GM10847 (cell line): ENCODE measurements around the gene SCAANT1.

Experiments used
- POLR2A ChIP-seq: IDR thresholded peaks from 2 replicates; pipeline ENCODE4 v1.6.1; 2011; ENCODE audit not compliant: insufficient read length; ENCODE audit errors: extremely low read depth

The SCAANT1 gene

DNA sequence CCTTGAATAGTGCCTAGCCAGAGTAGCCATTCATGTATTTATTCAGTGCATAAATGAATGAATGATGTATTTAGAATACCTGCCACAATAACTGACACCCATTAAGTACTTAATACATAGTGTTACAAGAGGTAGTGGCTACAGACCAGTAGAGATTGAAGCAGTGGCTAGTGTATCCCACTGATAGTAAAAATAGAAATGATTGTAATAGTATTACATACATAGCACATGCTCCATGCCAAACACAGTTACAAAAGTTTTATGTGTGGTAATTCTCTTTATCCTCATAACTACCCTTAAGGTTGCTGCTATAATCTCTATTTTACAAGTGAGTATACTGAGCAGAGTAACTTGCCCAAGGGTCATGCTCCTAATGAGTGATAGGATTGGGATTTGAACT lies 30.3 kb upstream of the SCAANT1 start:
- TF ChIP-seq POLR2A: no peak

DNA sequence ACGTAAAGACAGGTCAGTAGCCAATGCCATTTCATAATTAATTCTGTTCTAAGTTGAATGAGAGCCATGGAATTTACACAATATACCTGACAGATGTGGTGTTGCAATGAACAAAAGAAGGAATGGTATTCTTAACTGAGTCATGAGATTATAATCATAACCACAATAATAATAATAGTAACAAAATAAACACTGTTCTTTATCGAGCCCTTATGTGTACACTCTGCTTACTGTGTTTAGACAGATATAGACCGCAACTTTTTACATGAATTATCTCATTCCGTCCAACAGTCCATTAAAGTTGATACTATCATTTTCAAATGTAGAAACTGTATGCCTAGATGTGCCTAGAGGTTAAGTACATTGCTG lies 28.2 kb upstream of the SCAANT1 start:
- no peak for TF ChIP-seq POLR2A

- no peak for TF ChIP-seq POLR2A
Observed at GRCh38 chr3:63937661-63938651, 25.8 kb upstream of the SCAANT1 start.

DNA sequence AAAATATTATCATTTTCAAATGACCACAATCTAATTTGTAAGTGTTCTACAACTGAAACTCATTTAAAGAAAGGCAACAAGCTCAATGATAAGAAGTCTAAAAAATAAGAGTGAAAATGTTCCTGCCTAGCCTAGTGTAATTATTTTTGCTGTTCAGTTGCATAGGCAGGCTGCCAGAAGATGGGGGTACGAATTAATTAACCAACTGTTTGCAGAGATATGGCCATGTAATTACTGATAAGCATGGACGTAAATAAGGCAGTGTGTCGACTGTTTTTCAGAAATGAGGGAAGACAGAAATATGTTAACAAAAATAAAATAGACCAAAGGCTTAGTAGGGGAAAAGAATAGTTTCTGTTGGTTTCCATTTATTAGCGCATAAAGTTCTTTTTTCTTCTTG lies 24.7 kb upstream of the SCAANT1 start:
- TF ChIP-seq POLR2A: no peak

DNA sequence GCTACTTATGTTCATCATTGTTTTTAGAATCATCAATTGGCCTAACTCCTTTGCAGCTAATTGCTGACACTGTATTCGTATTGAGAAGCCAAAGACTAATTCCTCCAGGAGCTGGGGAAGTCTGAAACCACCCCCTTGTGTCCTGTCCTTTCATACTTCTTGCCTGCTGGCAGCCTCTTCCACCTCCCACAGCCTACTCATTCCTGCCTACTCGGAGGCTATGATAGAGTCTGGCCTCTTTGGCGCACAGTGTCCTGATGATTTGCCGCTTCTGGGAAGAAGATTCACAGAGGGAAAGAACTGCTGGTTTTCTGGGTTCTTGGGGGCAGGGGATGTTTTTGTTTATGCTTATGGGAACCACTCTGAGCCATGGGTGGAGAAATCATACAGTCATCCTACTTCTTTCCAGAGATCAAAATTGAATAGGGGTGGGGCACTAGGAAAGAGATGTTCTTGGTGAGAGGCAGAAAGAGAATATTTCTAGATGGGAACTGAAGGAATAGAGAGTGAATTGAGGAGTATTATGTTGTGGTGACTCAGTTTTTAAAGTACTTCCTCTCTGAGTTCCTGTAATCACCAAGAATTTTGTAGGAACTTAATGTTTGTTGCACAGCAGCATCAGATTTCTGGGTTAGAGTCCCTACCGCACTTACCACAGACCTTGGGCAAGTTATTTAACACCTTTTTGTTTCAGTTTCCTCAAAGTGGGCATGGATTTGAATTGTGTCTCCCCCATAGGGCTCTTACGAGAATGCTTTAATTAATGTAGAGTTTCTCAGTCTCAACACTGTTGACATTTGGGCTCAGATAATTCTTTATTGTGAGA lies 22.1 kb upstream of the SCAANT1 start:
- TF ChIP-seq POLR2A: no peak

DNA sequence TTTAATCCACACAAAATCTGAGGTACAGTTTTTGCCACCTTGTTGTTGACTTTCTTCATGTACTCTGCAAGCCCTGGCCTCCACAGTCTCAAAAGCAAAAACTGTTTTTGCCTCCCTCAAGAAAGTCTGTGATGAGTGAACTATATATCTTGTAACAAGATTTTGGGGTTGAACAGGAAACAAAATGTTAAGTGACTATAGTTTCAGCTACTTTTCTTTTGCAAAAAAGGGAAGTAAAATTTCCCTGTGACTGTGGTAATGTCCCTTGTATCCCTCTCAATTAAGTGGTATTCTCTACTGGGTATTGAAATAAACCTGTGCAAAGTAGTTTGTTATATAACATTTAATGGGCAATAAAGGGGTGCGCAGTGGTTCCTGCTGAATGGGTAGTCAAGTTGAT lies 21.3 kb upstream of the SCAANT1 start:
- no peak for TF ChIP-seq POLR2A

- no peak for TF ChIP-seq POLR2A
Observed at GRCh38 chr3:63932509-63933212, 20.5 kb upstream of the SCAANT1 start.

- TF ChIP-seq POLR2A: no peak
Observed at GRCh38 chr3:63931290-63931689, 19.1 kb upstream of the SCAANT1 start.

- TF ChIP-seq POLR2A: no peak
Observed at GRCh38 chr3:63927422-63928280, 15.5 kb upstream of the SCAANT1 start.

DNA sequence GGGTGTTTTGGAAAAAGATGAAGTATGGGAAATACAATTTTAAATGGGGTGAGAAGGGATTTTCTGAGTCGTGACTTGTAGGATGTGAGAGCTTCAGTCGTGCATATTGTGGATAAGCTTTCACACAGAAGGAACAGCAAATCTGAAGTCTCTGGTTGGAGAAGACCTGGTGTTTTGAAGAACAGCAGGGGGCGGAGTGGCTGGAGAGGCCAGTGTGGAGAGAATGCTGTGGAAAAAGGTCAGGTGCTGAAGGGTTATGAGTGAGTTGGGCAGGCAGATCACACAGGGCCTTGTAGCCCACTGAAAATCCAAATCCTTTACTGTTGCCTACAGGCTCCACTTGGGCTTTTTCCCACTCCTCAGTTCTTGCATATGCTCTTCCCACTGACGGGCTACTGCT lies 14.1 kb upstream of the SCAANT1 start:
- no peak for TF ChIP-seq POLR2A

DNA sequence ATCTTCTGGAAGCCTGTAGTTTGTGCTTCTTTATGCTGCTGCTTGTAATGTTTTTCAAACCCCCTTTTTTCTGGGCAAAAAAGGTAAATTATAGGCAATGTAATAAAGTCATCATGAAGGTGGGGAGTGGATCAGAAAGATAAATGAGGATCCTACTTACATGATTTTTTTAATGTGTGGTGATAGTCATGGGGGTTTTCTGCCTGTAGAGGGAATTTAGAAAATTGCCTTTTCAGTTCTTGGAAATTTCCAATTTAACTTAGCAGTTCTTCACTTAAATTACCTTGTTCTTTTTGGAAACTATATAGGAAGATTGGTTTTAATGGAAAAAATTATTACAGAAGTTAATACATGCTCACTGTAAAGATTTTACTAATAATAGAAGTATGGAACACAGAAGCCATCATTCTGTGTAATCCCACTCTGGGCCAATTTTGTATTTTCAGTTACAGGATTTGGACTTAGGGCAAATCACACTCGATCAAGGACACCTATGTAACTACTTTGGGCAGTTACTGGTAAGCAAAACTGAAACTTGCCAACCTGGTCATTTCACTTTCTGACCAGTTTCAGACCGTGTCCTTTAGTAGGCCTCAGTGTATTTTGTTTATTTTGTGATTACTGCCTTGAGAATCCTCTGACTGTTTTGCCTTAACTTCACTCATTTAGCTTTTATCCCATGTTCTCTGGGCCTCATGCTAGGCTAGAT lies 10.5 kb upstream of the SCAANT1 start:
- no peak for TF ChIP-seq POLR2A

DNA sequence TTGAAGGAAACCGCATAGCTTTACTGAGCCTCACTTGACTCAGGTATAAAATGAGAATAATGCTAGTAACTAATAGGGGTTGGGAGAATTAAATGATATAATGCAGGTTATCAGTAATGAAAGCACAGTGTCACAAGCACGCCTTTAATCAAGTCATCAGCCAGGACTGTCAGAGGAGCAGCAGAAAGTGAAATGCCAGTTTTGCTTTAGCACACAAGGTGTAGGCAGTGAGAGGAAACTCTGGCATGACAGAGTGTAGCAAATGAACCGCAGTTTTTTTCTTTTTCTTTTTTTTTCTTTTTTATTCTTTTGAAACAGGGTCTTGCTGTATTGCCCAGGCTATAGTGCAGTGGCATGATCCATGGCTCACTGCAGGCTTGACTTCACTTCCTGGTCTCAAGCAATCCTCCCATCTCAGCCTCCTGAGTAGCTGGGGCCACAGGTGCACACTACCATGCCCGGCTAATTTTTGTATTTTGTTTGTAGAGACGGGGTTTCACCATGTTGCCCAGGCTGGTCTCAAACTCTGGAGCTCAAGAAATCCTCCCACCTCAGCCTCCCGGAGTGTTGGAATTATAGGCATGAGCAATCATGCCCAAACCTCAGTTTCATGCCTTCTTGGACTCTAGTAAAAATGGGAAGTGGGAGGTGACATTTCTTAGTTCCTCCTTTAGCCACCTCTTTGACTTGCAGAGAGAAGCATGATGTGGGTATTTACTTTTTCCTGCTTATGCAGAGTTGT lies 9.7 kb upstream of the SCAANT1 start:
- TF ChIP-seq POLR2A: no peak

GRCh38 chr3:63920001-63920400 lies 7.8 kb upstream of the SCAANT1 start:
- TF ChIP-seq POLR2A: no peak
